ENCODE data around the gene MRTFB.

Gene MRTFB

DNA sequence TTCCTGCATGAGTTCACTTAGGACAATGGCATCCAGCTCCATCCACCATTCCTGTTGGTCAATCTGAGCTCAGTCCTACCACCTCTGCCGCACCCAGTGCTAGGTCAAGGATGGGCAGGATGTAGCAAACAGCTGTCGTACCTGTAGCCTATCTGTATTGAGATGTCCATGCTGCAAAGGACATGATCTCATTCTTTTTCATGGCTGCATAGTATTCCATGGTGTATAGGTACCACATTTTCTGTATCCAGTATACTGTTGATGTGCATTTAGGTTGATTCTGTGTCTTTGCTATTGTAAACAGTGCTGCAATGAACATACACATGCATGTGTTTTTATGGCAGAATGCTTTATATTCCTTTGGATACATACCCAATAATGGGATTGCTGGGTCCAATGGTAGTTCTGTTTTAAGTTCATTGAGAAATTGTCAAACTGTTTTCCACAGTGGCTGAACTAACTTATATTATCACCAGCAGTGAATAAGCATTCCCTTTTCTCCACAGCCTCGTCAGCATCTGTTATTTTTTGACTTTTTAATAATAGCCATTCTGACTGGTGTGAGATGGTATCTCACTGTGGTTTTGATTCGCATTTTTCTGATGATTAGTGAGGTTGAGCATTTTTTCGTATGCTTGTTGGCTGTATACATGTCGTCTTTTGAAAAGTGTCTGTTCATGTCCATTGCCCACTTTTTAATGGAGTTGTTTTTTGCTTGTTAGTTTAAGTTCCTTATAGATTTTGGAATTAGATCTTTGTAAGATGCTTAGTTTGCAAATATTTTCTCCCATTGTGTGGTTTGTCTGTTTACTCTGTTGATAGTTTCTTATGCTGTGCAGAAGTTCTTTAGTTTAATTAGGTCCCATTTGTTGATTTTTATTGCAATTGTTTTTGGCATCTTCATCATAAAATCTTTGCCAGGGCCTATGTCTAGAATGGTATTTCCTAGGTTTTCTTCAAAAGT is 7.2 kb upstream of the MRTFB start:
- no peak for DNase-seq

GRCh38 chr16:14069818-14070217 is 1.3 kb upstream of the MRTFB start:
- DNase-seq: no peak

DNA sequence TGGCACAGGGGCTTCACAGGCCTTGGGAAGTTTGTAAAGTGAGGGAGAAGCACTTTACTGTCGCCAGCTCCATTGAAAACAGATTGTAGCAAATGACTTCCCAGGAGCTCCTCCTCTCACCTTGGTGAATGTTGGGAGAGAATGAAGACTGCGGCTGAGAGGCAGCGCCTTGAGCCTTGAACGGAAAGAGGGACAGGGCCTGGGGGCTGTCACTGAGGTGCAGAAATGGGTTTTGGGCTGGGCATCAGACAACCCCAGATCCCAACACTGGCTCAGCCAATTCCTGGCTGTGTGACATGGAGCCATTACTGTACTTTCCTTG is 603 bp upstream of the MRTFB start:
- DNase-seq: no peak

- no peak for DNase-seq
These were observed 605 bp downstream of the MRTFB start for GRCh38 chr16:14071576-14072271.

- no peak for DNase-seq
These were observed 1.2 kb downstream of the MRTFB start for GRCh38 chr16:14072360-14072759.

- no peak for DNase-seq
These were observed 3.4 kb downstream of the MRTFB start for GRCh38 chr16:14074544-14074943.

GRCh38 chr16:14077918-14078317 is 6.8 kb downstream of the MRTFB start:
- DNase-seq: no peak

GRCh38 chr16:14086477-14086876 is 15.4 kb downstream of the MRTFB start:
- no peak for DNase-seq

GRCh38 chr16:14087181-14087580 is 16.1 kb downstream of the MRTFB start:
- no peak for DNase-seq

DNA sequence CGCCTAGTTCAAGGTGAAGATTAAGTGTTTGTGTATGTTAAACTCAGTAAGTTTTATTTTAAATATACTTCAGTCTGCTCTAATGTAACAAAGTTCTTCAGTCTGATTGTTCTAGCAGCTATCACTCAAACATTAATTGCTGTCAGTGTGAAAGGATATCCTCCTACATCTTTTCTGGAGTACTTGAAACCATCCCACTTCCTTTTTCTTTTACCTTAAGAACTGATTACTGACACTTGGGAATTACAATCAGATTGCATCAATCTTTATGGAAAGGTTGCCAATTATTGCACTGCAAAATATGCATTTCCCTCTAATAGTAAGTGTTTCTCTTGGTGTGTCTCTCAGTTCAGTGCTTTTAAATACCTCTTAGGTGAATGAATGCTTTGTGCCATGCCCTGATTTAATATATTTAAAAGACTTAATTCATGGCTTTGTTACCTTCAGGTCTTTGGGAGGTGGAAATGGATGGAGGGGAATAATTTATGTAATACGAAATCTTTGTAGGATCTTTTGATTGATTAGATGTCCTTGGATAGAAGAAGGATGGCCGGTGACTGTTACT is 16.6 kb downstream of the MRTFB start:
- DNase-seq: no peak

DNA sequence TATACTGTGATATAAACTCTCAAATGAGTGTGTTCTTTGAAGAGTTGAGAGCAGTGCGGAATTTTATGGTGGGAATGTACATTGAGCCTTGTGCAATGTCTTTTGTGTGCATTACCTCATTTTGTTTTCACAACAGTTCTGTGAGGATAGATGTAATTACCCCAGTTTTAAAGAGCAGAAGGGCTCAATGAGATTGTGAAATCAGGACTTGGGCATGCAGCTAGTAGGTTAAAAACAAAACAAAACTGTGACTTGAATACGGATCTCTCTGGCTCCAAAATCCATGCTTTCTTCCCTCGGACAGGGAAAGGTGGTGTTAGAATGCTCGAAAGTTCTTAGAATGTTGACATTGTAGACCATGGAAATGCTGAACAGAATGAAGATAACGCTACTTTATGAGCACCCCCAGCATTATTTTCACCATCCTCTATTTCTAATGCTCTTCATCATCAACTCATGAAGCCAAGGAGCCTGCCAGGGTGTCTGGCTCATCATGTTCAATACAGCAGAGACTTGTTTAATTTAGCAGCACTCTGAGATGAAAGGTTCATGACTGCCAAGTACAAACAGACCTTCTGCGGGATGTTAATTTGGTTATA is 17.1 kb downstream of the MRTFB start:
- DNase-seq: peak; percentile 27

DNA sequence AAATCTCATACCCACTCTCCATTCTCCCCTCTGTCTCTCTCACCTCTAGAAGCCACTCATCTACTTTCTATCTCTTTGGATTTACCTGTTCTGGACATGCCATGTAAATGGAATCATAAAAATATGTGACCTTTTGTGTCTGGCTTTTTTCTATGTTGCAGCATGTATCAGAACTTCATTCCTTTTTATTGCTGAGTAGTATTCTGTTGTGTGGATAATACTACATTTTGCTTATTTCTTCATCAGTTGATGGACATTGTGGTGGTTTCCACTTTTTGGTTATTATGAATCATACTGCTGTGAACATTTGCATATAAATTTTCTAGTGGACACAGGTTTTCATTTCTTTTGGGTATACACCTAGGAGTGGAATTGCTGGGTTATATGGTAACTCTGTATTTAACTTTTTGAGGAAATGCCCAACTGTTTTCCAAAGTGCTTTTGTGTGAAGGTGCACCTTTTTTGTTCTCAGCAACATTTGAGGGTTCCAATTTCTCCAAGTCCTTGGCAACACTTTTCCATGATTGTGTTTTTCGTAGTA is 18.2 kb downstream of the MRTFB start:
- no peak for DNase-seq

- DNase-seq: no peak
These were observed 21.4 kb downstream of the MRTFB start for GRCh38 chr16:14092561-14092960.

GRCh38 chr16:14095883-14096551 is 24.9 kb downstream of the MRTFB start:
- DNase-seq: peak; percentile 13

- DNase-seq: no peak
These were observed 26.3 kb downstream of the MRTFB start for GRCh38 chr16:14097182-14097959.

DNA sequence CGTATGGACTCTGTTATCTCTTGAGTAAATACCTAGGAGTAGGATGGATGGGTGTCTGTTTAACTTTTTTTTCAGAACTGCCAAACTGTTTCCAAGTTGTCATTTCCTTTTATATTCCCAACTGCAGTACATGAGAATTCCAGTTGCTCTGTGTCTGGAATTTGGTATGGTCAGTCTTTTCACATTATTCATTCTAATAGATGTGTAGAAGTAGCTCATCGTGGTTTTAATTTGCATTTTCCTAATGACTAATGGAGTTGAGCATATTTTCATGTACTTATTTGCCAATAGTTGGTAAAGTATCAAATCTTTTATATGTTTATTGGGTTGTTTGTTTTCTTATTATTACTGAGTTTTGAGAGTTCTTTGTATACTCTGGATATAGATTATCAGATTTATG is 27.0 kb downstream of the MRTFB start:
- DNase-seq: peak; percentile 30

- DNase-seq: no peak
These were observed 29.7 kb downstream of the MRTFB start for GRCh38 chr16:14100825-14101224.

- no peak for DNase-seq
These were observed 30.3 kb downstream of the MRTFB start for GRCh38 chr16:14101415-14101814.

DNA sequence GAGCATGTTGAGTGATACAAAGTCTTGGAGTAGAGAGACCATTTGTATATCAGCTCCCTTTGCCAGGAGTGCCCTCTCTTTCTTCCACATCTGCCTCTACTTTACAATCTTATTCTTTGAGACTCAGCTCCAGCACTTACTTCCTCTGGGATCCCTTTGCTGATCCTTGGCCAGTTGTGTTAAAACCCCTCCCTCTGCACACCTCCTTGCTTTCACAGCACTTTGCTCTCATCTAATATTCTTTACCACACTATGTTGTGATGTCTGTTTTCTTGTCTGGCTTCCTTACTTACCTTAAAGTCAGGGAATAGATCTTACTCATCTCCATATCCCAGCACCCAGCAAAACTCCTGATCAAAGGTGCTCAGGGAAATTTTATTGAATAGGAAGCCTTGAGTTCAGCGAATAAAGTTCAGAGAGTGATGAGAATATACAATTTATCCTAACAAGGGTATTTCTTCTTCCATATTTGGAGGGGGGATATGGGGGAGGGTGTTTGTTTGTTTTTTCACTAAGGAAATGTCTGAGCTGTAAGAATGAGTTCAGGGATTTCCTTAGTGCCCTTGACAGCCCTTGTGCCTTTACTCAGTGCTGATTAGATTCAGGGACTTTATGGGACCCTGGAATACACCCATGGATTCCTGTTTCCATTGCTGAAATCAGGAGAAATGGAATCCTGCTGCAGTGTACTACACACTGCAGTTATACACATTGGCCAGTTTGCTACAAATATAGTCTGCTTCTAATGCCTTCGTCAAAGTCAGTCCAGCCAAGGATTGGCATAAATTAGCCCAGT is 32.0 kb downstream of the MRTFB start:
- no peak for DNase-seq

GRCh38 chr16:14104066-14104465 is 32.9 kb downstream of the MRTFB start:
- no peak for DNase-seq

DNA sequence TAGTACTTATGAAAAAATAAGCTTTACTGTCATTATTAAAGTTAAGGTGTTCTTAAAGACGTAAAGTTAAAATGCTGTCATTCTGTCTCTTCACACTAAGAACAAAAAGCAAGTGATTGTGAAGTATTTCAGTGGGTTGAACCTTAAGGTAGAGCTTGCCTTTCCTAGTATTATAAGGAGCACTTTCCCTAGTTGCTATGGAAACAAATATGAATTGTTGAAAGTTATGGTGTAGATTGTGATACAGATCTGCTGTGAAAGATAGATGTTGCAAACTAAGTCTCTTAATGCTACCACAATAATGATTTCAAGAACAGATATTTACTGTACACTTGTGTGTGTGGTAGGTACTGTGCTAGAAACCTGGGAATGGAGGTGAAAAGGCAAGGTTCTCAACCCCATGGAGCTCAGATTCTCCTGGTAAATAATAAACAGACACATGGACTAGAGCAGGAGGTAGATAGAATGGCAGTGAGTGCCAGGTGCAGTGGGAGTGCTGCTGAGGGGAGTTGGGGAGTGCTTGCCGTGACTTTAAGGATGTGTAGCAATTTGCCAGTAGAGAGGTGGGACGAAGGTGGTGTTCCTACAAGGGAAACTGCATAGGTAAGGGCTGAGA is 34.7 kb downstream of the MRTFB start:
- DNase-seq: no peak

Measured in HCEC 1CT (cell line).